GM12801 (cell line): ENCODE results near the gene SKAP1.

Experiments used
- CTCF ChIP-seq: IDR thresholded peaks from one replicate; pipeline ENCODE4 v1.5.1; 2011; ENCODE audit warnings: control low read depth; ENCODE audit not compliant: insufficient read length; ENCODE audit errors: extremely low read depth

The SKAP1 gene

GRCh38 chr17:48176471-48176855, 253.6 kb downstream of the SKAP1 start:
- TF ChIP-seq CTCF = no peak

- TF ChIP-seq CTCF = no peak
Measured at GRCh38 chr17:48175692-48176470, 254.1 kb downstream of the SKAP1 start.

- TF ChIP-seq CTCF = no peak
Measured at GRCh38 chr17:48174833-48175523, 255.0 kb downstream of the SKAP1 start.

- no peak for TF ChIP-seq CTCF
Measured at GRCh38 chr17:48173191-48173984, 256.6 kb downstream of the SKAP1 start.

- TF ChIP-seq CTCF = no peak
Measured at GRCh38 chr17:48169926-48170325, 260.1 kb downstream of the SKAP1 start.

- no peak for TF ChIP-seq CTCF
Measured at GRCh38 chr17:48163809-48164208, 266.2 kb downstream of the SKAP1 start.

- TF ChIP-seq CTCF = no peak
Measured at GRCh38 chr17:48162946-48163506, 267.0 kb downstream of the SKAP1 start.
